ENCODE data around the gene C15orf62.

C15orf62 gene

GRCh38 chr15:40739047-40739446 lies 30.7 kb upstream of the C15orf62 start:
- Histone ChIP-seq H4K20me1 (ENCODE audit: insufficient read depth, low read length) (no peaks in the 10 kb centered on the region), H3K9me3 (ENCODE audit: insufficient read depth, low read length) (no peaks in the 10 kb centered on the region), H3K27me3 (ENCODE audit: low read depth, low read length) (no peaks in the 10 kb centered on the region), H3K4me3 (ENCODE audit: low read length) (no peak overlapping the region), H3K27ac (ENCODE audit: low read length) (no peak overlapping the region), H3K4me2 (ENCODE audit: low read length) (no peak overlapping the region), H3K9ac (ENCODE audit: low read length) (no peak overlapping the region), H2AFZ (ENCODE audit: low read depth, low read length) (no peak overlapping the region), H3K4me1 (ENCODE audit: low read length) (peaks cover 7% of the 10 kb centered on the region; the same call in 1 of the 2 replicates), H3K36me3 (replicated peaks; ENCODE audit: low read depth, low read length) (peaks cover 52% of the 10 kb centered on the region), H3K79me2 (ENCODE audit: low read length) (no peaks in the 10 kb centered on the region)
- TF ChIP-seq EZH2phosphoT487 (IDR thresholded peaks at IDR 0.05; ENCODE audit: low read depth), result no peak
- no peak for TF ChIP-seq CTCF (IDR thresholded peaks at IDR 0.05; ENCODE audit: low read depth, low read length)

GRCh38 chr15:40739854-40740253 lies 29.9 kb upstream of the C15orf62 start:
- H3K36me3 ChIP-seq (replicated peaks; ENCODE audit: low read depth, low read length), result peaks cover 54% of the 10 kb centered on the region
- no peaks in the 10 kb centered on the region for H3K9me3 ChIP-seq (ENCODE audit: insufficient read depth, low read length)
- TF ChIP-seq CTCF (IDR thresholded peaks at IDR 0.05; ENCODE audit: low read depth, low read length) (no peak), EZH2phosphoT487 (IDR thresholded peaks at IDR 0.05; ENCODE audit: low read depth) (no peak)
- H3K9ac ChIP-seq (ENCODE audit: low read length), result no peak overlapping the region
- H4K20me1 ChIP-seq (ENCODE audit: insufficient read depth, low read length), result no peaks in the 10 kb centered on the region
- H2AFZ ChIP-seq (ENCODE audit: low read depth, low read length), result no peak overlapping the region
- H3K27me3 ChIP-seq (ENCODE audit: low read depth, low read length), result no peaks in the 10 kb centered on the region
- no peak overlapping the region for H3K27ac ChIP-seq (ENCODE audit: low read length)
- H3K79me2 ChIP-seq (ENCODE audit: low read length), result no peaks in the 10 kb centered on the region
- peaks cover 9% of the 10 kb centered on the region; the same call in 1 of the 2 replicates for H3K4me1 ChIP-seq (ENCODE audit: low read length)
- H3K4me2 ChIP-seq (ENCODE audit: low read length), result no peak overlapping the region
- H3K4me3 ChIP-seq (ENCODE audit: low read length), result no peak overlapping the region

- Histone ChIP-seq H3K79me2 (ENCODE audit: low read length) (no peaks in the 10 kb centered on the region), H3K9me3 (ENCODE audit: insufficient read depth, low read length) (no peaks in the 10 kb centered on the region), H4K20me1 (ENCODE audit: insufficient read depth, low read length) (no peaks in the 10 kb centered on the region), H3K27me3 (ENCODE audit: low read depth, low read length) (no peaks in the 10 kb centered on the region), H3K4me3 (ENCODE audit: low read length) (no peak overlapping the region), H2AFZ (ENCODE audit: low read depth, low read length) (no peak overlapping the region), H3K9ac (ENCODE audit: low read length) (no peak overlapping the region), H3K36me3 (replicated peaks; ENCODE audit: low read depth, low read length) (peaks cover 39% of the 10 kb centered on the region), H3K4me2 (ENCODE audit: low read length) (no peak overlapping the region), H3K4me1 (ENCODE audit: low read length) (peaks cover 24% of the 10 kb centered on the region), H3K27ac (ENCODE audit: low read length) (no peak overlapping the region)
- no peak for TF ChIP-seq CTCF (IDR thresholded peaks at IDR 0.05; ENCODE audit: low read depth, low read length)
- TF ChIP-seq EZH2phosphoT487 (IDR thresholded peaks at IDR 0.05; ENCODE audit: low read depth), result no peak
Measured at GRCh38 chr15:40743485-40743901, 26.3 kb upstream of the C15orf62 start.

- Histone ChIP-seq H3K9ac (ENCODE audit: low read length) (no peak overlapping the region), H3K4me1 (ENCODE audit: low read length) (peaks cover 24% of the 10 kb centered on the region), H3K4me2 (ENCODE audit: low read length) (no peak overlapping the region), H3K4me3 (ENCODE audit: low read length) (no peak overlapping the region), H2AFZ (ENCODE audit: low read depth, low read length) (no peak overlapping the region), H4K20me1 (ENCODE audit: insufficient read depth, low read length) (no peaks in the 10 kb centered on the region), H3K27me3 (ENCODE audit: low read depth, low read length) (no peaks in the 10 kb centered on the region), H3K27ac (ENCODE audit: low read length) (no peak overlapping the region), H3K9me3 (ENCODE audit: insufficient read depth, low read length) (no peaks in the 10 kb centered on the region), H3K79me2 (ENCODE audit: low read length) (no peaks in the 10 kb centered on the region), H3K36me3 (replicated peaks; ENCODE audit: low read depth, low read length) (peaks cover 34% of the 10 kb centered on the region)
- TF ChIP-seq EZH2phosphoT487 (IDR thresholded peaks at IDR 0.05; ENCODE audit: low read depth) (no peak), CTCF (IDR thresholded peaks at IDR 0.05; ENCODE audit: low read depth, low read length) (no peak)
Measured at GRCh38 chr15:40743921-40744814, 25.6 kb upstream of the C15orf62 start.
